Tibial nerve (tissue), 4 donors: Measurements from ENCODE around the gene SHROOM3. TPM values are rescaled to one million over a fixed set of nuclear protein-coding genes. Genes with fewer than 3 reads are reported as not detected.

Source experiments
- DNase-seq, 2 donors: peaks; one replicate each; pipeline ENCODE4 v3.0.0-alpha.2; 2019; ENCODE audit warnings: low spot score in 2 of 2
- H3K27ac ChIP-seq, 4 donors: fragments of 200-600 bp; sonication (generic) in 3 of 4; one replicate each; pipeline ENCODE4 v1.5.1; 2017 to 2019; ENCODE audit warnings: mild to moderate bottlenecking in 1 of 4
- H3K27me3 ChIP-seq, 2 donors: fragments of 200-600 bp; sonication (generic) in 1 of 2; one replicate each; pipeline versions ENCODE4 v1.5.1 to v1.6.0; 2017 to 2019
- H3K36me3 ChIP-seq, 3 donors: fragments of 200-600 bp; sonication (generic); one replicate each; pipeline ENCODE4 v1.5.1; 2018 to 2019
- H3K4me1 ChIP-seq, 4 donors: fragments of 200-600 bp; sonication (generic) in 3 of 4; one replicate each; pipeline ENCODE4 v1.5.1; 2017 to 2019
- H3K4me3 ChIP-seq, 4 donors: fragments of 200-600 bp; sonication (generic) in 3 of 4; one replicate each; pipeline ENCODE4 v1.5.1; 2017 to 2019; ENCODE audit warnings: mild to moderate bottlenecking in 1 of 4, moderate library complexity in 1 of 4
- H3K9me3 ChIP-seq, 4 donors: fragments of 200-600 bp; sonication (generic) in 3 of 4; one replicate each; pipeline ENCODE4 v1.5.1; 2017 to 2019
- EP300 ChIP-seq, 2 donors: sonication (generic); formaldehyde crosslinking; IDR thresholded peaks; one replicate each; pipeline ENCODE4 v1.6.1; 2017; ENCODE audit warnings: antibody characterized with exemption in 2 of 2, mild to moderate bottlenecking in 1 of 2
- POLR2A ChIP-seq, 2 donors: fragments of 450-650 bp; IDR thresholded peaks; one replicate each; pipeline ENCODE4 v1.6.1; 2017; ENCODE audit warnings: antibody characterized with exemption in 2 of 2, mild to moderate bottlenecking in 2 of 2, moderate library complexity in 2 of 2
- WGBS, 2 donors: methylation state at CpG; one replicate each; pipeline ENCODE4 v1.1.5; 2018; 5-methylcytosine and 5-hydroxymethylcytosine counted together
- total RNA-seq, 4 donors: library from RNA; depleted of rRNA; stranded (reverse); fragments of >200 nt; gene quantifications; one replicate each; pipeline ENCODE4 v1.1.0, GENCODE V29; 2016
- TF ChIP-seq, protein P1 (sequence below), 5 experiments: fragments of 200-600 bp in 3 of 5; fragments of 450-650 bp in 2 of 5; sonication (generic) in 3 of 5; IDR thresholded peaks; one replicate each; pipeline ENCODE4 v1.5.1; 2016 to 2019; ENCODE audit warnings: antibody characterized with exemption in 5 of 5, mild to moderate bottlenecking in 3 of 5, moderate library complexity in 2 of 5

Gene SHROOM3
- total RNA-seq, 4 donors from 2014 or later: 28.0 to 49.8 (median 37.9) TPM

DNA sequence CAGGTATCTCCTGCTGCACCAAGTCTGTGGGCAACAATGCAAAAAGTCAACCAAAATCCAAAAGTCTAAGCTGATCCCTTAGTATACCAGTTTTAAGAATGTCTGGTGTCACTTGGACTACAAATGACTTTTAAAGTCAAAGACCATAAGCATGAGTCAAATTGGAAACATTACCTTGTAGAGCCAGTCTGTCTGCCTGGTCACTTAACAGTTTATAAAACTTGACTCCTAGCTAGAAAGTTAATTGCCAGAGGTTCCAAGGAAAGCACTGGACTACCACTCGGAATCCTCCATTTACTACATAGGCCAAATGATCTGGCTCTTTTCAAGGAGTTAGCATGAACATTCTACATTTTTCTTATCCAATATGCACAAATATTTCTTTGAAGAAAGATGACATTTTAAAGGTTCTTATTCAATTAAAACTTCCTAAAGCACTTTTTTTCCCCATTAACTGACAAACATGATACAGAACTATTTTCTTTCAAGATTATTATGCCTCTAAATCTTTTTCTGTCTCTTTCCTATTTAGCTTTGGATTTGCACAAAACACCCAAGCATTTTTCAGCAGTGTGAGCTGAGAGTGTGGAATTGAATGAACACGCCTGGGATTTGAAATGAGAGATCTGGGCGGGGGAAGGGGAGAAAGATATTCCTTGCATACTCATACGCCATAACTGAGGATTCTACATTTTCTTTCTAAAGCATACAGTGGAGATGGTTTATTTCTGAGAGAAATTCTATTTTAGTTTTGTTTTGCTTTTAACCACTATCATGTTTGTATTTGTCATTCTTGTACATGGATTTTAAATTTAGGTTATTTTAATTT lies 188.4 kb downstream of the SHROOM3 start:
- Histone ChIP-seq H3K36me3 (no peaks in the 10 kb centered on the region), H3K27me3 (no peaks in the 10 kb centered on the region), H3K9me3 (no peaks in the 10 kb centered on the region), H3K4me1 (peaks cover 0 to 40% (median 3%) of the 10 kb centered on the region in 4 donors), H3K4me3 (no peak overlapping the region), H3K27ac (peak overlapping the region in 2 of 4 donors; percentile 61 to 82)
- 62 to 64% methylated on average over 4 of the region's 4 CpGs for WGBS, 2 donors
- DNase-seq: no peak
- TF ChIP-seq EP300 (IDR thresholded peaks at IDR 0.05) (no peak), POLR2A (IDR thresholded peaks at IDR 0.05) (no peak)
- TF ChIP-seq, protein P1, sequence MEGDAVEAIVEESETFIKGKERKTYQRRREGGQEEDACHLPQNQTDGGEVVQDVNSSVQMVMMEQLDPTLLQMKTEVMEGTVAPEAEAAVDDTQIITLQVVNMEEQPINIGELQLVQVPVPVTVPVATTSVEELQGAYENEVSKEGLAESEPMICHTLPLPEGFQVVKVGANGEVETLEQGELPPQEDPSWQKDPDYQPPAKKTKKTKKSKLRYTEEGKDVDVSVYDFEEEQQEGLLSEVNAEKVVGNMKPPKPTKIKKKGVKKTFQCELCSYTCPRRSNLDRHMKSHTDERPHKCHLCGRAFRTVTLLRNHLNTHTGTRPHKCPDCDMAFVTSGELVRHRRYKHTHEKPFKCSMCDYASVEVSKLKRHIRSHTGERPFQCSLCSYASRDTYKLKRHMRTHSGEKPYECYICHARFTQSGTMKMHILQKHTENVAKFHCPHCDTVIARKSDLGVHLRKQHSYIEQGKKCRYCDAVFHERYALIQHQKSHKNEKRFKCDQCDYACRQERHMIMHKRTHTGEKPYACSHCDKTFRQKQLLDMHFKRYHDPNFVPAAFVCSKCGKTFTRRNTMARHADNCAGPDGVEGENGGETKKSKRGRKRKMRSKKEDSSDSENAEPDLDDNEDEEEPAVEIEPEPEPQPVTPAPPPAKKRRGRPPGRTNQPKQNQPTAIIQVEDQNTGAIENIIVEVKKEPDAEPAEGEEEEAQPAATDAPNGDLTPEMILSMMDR (IDR thresholded peaks at IDR 0.05): no peak

DNA sequence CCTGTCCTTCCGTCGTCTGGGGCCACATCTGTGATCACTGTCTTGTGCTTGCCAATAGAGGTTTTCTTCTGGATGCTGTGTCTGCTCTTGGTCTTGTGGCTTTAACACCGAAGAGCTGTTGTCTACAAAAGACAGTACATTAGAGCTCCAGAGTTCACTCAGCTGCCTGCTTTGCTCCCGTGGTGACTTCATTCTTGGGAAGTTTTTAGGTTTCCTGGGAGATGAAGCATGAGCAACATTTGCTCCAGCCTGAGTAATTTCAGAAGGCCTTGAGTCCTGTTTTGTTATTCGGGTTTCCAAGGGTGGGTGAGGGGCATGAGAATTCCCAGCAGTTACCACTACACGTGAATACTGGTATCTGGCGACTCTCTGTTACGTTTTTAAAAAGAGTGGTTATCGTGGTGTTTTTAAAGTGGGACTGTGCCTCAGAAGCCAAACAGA lies 189.2 kb downstream of the SHROOM3 start:
- Histone ChIP-seq H3K9me3 (no peaks in the 10 kb centered on the region), H3K36me3 (no peaks in the 10 kb centered on the region), H3K27me3 (no peaks in the 10 kb centered on the region), H3K4me3 (no peak overlapping the region), H3K27ac (peak overlapping the region; percentile 21 to 82 (median 46)), H3K4me1 (peaks cover 0 to 40% (median 3%) of the 10 kb centered on the region in 4 donors)
- DNase-seq: peak; percentile 17 to 64
- WGBS, 2 donors: 16 to 17% methylated on average over 9 of the region's 9 CpGs
- TF ChIP-seq EP300 (IDR thresholded peaks at IDR 0.05): peak in 1 of 2 donors; percentile 81
- TF ChIP-seq, protein P1 (IDR thresholded peaks at IDR 0.05): no peak

DNA sequence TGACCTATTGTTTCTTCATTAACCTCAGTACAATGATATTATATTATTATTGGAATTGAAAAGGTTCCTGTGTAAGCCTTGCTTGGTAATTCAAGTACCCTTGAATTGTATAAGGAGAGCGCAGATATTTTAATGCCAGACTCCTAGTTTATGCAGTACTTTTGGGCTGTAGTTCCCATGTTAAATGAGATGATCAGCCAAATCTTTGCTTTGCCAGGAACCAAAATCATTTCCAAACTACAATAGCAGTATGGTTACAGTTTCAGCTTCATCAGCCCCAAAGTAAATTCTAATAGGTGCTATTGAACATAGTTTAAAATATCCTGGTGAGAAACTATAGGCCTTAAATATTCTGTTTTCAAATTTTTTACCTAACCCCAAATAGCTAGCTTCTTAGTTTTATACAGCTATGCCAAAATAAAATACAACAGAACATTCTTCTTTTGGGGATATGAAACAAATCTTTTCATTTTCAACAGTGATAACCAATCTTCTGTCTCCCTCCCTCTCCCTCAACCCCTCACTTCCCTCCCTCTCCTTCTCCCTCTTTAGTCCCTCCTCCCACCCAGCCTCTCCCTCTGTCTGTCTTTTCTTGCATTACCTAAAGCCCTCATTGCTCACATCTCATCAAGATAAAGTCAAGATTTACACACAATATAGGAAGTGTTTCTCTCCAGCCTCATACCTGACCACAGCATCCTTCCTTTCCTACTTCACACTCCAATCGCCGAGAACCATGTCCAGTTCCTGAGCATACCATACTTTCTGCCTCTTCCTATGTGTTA lies 190.1 kb downstream of the SHROOM3 start:
- TF ChIP-seq, protein P1 (IDR thresholded peaks at IDR 0.05): no peak
- TF ChIP-seq POLR2A (IDR thresholded peaks at IDR 0.05): no peak
- TF ChIP-seq EP300 (IDR thresholded peaks at IDR 0.05): no peak
- DNase-seq: no peak
- Histone ChIP-seq H3K27me3 (no peaks in the 10 kb centered on the region), H3K27ac (peak overlapping the region; percentile 21 to 82 (median 46)), H3K36me3 (no peaks in the 10 kb centered on the region), H3K4me3 (no peak overlapping the region), H3K4me1 (peaks cover 0 to 40% (median 3%) of the 10 kb centered on the region in 4 donors), H3K9me3 (no peaks in the 10 kb centered on the region)
- 86 to 90% methylated on average over 3 of the region's 3 CpGs for WGBS, 2 donors

DNA sequence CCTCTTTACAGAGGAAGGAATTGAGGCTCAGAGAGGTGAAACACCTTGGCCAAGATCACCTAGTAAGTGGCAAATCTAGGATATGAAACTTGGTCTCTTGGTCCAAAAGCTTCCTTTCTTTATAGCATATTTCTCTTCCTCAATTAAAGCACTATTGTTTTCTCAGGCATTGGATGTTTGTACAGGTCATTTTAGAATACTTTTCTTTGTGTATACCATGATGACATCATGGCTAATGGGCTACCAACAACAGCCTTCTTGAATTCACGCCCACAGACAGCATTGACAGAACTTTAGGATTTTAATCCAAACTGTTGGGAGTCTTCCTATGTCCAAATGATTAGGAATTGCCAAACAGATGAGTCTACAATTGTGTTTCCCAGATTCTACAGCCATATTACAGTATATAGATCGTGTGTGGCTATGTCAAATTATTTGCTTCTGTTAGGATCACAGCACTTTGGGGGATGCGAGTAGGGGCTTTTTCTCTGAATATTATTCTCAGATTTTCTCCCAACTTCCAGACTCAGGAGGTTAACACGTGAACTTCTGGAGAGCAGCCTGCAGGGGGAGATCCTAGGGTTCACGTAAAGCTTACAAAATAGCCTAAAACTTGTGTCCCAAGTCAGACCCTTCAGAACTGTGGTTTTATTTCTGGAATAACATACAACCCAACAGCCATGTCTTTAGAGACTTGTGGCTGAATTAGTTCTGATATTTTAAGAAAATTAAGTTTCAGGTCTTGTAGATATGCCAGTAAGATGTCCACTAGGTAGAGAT lies 191.8 kb downstream of the SHROOM3 start:
- no peak overlapping the region for H3K4me3 ChIP-seq
- no peaks in the 10 kb centered on the region for H3K9me3 ChIP-seq
- no peaks in the 10 kb centered on the region for H3K36me3 ChIP-seq
- no peak overlapping the region for H3K27ac ChIP-seq
- no peaks in the 10 kb centered on the region for H3K27me3 ChIP-seq
- peaks cover 0 to 40% (median 3%) of the 10 kb centered on the region in 4 donors for H3K4me1 ChIP-seq
- WGBS, 2 donors: 71 to 78% methylated on average over 5 of the region's 5 CpGs
- TF ChIP-seq POLR2A (IDR thresholded peaks at IDR 0.05) (no peak), EP300 (IDR thresholded peaks at IDR 0.05) (no peak)
- TF ChIP-seq, protein P1 (IDR thresholded peaks at IDR 0.05): no peak
- DNase-seq: no peak
